GM19043 (cell line): ENCODE data around the gene SYCP3.
"Not testable (repeated sequence)": the region's sequence is repeated elsewhere in the genome, so short reads cannot be mapped to it uniquely, and the experiment has no call there.

ENCODE experiments used
- ATAC-seq: cut with Tn5 transposase; IDR thresholded peaks from one replicate; pipeline ENCODE4 v1.9.1; 2021; ENCODE audit warnings: low read depth; ENCODE audit not compliant: unreplicated experiment

Gene SYCP3

GRCh38 chr12:101761350-101761749 lies 22.1 kb upstream of the SYCP3 start:
- no peak for ATAC-seq

GRCh38 chr12:101759396-101760047 lies 20.3 kb upstream of the SYCP3 start:
- ATAC-seq: peak; percentile 63

DNA sequence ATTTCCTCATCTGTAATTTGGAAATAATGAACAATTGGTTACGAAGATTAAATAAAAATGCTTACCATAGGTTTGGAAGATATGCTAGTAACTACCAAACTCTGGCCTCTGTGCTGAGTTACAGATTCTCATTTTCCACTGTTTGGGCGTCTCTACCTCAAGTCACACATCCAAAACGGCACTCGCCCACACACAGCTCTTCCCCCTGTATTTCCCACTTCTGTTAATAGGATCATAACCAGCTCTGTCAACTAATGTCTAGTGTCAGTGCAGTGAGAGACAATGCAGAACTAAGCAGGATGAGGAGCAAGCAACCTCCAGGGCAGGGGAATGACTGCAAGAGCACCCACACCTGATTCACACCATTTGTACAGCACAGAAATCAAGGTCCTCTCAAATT lies 10.9 kb upstream of the SYCP3 start:
- no peak for ATAC-seq

DNA sequence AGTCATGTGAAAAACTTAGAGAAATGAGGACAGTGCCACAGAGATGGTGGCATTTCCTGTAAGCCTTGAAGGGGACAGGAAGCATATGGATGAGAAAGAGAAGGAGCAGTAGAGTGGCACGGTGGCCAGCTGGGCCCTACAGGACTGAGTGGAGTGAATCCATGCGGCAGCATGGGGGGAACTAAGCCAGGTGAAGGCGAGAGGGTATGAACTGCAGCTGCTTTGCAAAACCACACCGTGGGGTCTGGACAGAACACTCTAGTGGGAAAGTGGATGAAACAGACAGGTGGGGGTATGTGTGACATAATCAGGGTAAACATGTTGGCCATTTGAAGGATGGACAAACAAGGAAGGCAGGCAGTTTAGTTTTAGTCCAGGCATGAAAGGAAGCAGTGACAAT lies 10.4 kb upstream of the SYCP3 start:
- ATAC-seq: no peak

- ATAC-seq: no peak
Observed at GRCh38 chr12:101748907-101749306, 9.6 kb upstream of the SYCP3 start.

- no peak for ATAC-seq
Observed at GRCh38 chr12:101747697-101748096, 8.4 kb upstream of the SYCP3 start.

DNA sequence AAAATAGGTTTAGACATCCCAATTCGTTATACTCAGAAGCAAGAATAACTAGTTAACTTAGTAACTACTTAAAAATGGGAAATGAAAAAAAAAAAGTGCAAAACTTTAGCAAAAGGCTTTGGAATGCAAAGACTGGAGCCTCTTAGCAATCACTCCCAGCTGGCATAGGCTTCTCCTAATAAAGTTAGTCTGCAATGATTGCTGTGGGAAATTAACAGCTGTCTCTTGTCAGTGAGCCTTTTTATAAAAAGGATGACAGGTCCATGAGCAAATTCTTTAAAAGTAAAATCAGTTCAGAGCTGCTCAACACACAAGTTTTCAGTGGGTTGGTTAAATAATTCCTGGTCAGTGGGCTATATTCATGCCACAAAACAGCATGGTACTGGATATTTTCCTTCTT lies 7.4 kb upstream of the SYCP3 start:
- no peak for ATAC-seq

DNA sequence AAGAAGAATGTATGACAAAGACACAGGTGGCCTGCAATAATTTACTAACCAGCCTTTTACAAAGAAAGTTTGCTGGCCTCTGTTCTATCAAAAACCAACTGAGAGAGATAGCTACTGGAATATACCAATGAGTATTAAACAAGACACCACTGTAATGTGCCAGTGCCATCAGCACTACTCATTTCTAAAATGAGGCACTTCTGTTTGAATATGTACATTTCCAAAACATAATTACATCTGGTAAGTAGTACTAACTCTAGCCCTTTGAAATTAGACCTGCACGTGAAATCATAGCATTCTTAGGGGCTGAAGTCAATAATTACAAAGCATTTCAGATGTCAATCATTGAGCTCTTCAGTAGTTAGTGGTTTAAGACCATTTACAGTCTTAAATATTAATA lies 6.9 kb upstream of the SYCP3 start:
- no peak for ATAC-seq

GRCh38 chr12:101745481-101745880 lies 6.2 kb upstream of the SYCP3 start:
- ATAC-seq: no peak

DNA sequence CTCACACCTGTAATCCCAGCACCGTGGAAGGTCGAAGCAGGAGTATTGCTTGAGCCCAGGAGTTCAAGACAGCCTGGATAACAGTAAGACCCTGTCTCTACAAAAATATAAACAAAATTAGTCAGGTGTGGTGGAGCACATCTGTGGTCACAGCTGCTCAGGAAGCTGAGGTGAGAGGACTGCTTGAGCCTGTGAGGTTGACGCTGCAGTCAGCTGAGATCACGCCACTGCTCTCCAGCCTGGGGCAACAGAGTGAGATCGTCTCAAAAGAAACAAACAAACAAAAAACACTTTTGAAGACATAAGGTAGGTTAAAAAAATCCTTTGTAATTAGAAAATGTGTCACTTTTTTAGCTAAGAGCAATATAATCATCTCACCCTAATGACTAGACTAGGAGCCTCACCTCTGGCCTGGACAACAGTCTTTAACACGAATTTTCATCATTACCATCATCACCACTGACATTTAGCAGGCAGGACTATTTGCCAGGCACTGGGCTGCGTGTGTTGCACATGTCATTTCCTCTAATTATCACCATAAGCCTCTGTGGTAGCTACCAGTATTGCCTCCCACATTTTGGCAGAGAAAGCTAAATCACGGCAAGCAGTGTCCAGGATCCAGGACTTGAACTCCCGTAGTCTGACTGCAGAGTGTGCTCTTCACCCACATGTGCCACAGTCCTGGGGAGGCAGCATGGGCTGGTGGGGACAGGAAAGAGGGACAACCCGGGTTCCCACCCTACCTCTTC lies 4.6 kb upstream of the SYCP3 start:
- ATAC-seq: peak; percentile 95

DNA sequence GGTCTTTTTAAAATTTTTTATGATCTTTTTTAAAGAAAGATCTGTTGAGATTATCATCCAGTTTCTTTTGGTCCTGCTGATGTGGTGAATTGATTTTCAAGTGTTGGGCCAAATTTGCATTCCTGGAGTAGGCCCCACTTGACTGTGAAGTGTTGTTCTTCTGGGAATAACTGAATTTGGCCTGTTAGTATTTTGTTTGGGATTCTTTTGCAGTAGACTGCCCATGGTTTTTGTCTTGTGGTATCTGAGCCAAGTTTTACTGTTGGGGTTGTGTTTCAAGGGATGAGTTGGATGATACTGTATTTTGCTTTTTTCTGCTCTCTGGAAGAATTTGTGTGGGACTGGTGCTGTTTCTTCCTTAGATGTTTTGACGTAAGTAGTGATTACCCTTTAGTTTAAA lies 4.0 kb upstream of the SYCP3 start:
- ATAC-seq: peak; percentile 2

GRCh38 chr12:101740980-101741379 lies 1.7 kb upstream of the SYCP3 start:
- ATAC-seq: no peak

DNA sequence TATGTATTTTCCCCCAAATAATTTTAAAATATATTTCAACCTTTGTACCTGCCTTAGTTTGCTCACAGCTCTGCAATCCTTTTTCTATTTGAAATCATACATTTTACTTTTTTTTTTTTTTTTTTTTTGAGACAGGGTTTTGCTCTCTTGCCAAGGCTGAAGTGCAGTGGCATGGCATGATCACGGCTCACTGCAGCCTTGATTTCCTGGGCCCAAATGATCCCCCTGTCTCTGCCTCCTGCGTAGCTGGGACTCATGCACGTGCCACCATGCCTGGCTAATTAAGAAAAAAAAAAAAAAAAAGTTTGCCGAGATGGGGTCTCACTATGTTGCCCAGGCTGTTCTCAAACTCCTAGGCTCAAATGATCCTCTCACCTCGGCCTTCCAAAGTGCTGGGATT lies 1.3 kb upstream of the SYCP3 start:
- no peak for ATAC-seq

- no peak for ATAC-seq
Observed at GRCh38 chr12:101737476-101737875, 1.8 kb downstream of the SYCP3 start.

DNA sequence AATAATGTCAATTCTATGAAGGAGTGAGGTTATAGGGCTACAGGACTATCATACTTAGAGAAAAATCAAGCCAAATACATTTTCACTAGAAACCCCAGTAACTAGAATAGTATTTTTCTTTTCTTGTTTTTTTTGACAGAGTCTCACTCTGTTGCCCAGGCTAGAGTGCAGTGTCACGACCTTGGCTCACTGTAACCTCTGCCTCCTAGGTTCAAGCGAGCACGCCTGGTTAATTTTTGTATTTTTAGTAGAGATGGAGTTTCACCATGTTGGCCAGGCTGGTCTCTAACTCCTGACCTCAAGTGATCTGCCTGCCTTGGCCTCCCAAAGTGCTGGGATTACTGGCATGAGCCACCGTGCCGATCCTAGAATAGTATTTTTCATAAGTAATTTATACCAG lies 4.8 kb downstream of the SYCP3 start:
- ATAC-seq: not testable (repeated sequence)

- no peak for ATAC-seq
Observed at GRCh38 chr12:101733166-101733565, 6.1 kb downstream of the SYCP3 start.

GRCh38 chr12:101732318-101732717 lies 6.9 kb downstream of the SYCP3 start:
- no peak for ATAC-seq

DNA sequence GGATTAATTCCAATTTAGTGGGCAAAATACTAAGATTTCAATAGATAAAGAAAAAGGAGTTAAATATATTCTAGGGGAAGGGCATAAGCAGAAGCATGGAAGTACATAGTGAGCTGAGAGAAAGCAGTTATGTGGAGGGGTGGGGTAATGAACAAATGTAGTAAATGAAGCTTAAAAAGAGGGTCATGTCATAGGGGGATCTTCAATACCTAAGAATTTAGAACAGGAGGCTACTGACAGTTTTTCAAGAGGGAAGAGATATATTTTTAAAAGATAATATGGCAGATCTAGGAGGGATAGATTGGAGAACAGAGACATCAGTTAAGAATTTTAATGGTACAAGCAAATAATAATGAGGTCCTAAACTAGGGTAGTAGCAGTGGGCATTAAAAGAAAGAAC lies 9.4 kb downstream of the SYCP3 start:
- no peak for ATAC-seq

- ATAC-seq: no peak
Observed at GRCh38 chr12:101727098-101727497, 12.2 kb downstream of the SYCP3 start.

- no peak for ATAC-seq
Observed at GRCh38 chr12:101722392-101722791, 16.9 kb downstream of the SYCP3 start.

- no peak for ATAC-seq
Observed at GRCh38 chr12:101720118-101720517, 19.1 kb downstream of the SYCP3 start.

GRCh38 chr12:101719566-101719965 lies 19.7 kb downstream of the SYCP3 start:
- ATAC-seq: no peak
